Measurements from ENCODE around the gene PRPF8. TPM values are rescaled to one million over a fixed set of nuclear protein-coding genes. Genes with fewer than 3 reads are reported as not detected.

PRPF8 gene
- total RNA-seq, 1 donor from 2014 or later = 202 TPM

DNA sequence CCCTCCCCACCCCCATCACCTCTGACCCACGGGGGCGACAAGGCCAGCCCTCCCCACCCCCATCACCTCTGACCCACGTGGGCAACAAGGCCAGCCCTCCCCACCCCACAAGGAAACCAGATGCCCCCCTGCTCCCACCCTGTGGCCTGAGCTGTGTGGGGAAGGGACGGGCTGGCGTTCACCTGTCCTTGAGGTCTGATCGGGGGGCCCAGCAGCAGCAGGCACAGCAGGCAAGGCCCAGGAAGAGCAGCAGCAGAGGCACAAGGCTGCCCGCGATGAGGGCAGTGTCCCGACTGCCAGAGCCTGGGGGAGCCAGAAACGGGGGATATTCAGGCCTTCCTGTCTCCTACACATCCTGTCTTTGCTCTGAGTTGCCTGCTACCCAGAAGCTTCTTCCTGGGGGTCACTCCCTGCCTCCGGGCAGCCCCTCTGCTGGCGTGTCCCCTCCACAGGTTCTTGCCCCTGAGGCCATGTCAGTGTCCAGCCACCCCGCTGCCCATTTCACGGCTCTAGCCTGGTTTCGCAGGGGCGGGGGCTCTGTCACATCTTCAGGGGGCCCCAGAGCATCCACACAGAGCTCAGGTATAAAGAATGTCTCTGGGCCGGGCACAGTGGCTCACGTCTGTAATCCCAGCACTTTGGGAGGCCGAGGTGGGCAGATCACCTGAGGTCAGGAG is 45.9 kb downstream of the PRPF8 start:
- Histone ChIP-seq H3K79me2 (ENCODE audit: insufficient read depth, low read length) (no peaks in the 10 kb centered on the region), H3K27me3 (ENCODE audit: insufficient read depth, low read length) (no peaks in the 10 kb centered on the region), H2AFZ (ENCODE audit: low read depth, low read length) (no peak overlapping the region), H3K4me3 (ENCODE audit: insufficient read depth, low read depth, low read length) (no peak overlapping the region), H3K9ac (ENCODE audit: low read length) (no peak overlapping the region), H3K36me3 (ENCODE audit: insufficient read depth, low read length) (no peaks in the 10 kb centered on the region), H3K4me1 (ENCODE audit: insufficient read depth, low read length) (peaks cover 5% of the 10 kb centered on the region), H3K27ac (ENCODE audit: low read depth, low read length) (no peak overlapping the region), H3K9me3 (ENCODE audit: insufficient read depth, low read depth, low read length) (no peaks in the 10 kb centered on the region), H4K20me1 (ENCODE audit: insufficient read depth, low read length) (no peaks in the 10 kb centered on the region), H3K4me2 (ENCODE audit: low read length) (no peak overlapping the region)
- Mint-ChIP-seq H3K36me3 (ENCODE audit: low read depth, unreplicated experiment) (peaks cover 12% of the 10 kb centered on the region), H3K9me3 (ENCODE audit: unreplicated experiment) (no peaks in the 10 kb centered on the region), H3K27me3 (ENCODE audit: low read depth, unreplicated experiment) (peaks cover 4% of the 10 kb centered on the region), H3K4me3 (ENCODE audit: unreplicated experiment) (no peak overlapping the region), H3K4me1 (ENCODE audit: low read depth, unreplicated experiment) (peaks cover 3% of the 10 kb centered on the region), H3K27ac (ENCODE audit: unreplicated experiment) (peak overlapping the region; percentile 53)
- TF ChIP-seq EZH2 (IDR thresholded peaks at IDR 0.05; ENCODE audit: insufficient read depth, low read length) = no peak
- TF ChIP-seq, protein P1, sequence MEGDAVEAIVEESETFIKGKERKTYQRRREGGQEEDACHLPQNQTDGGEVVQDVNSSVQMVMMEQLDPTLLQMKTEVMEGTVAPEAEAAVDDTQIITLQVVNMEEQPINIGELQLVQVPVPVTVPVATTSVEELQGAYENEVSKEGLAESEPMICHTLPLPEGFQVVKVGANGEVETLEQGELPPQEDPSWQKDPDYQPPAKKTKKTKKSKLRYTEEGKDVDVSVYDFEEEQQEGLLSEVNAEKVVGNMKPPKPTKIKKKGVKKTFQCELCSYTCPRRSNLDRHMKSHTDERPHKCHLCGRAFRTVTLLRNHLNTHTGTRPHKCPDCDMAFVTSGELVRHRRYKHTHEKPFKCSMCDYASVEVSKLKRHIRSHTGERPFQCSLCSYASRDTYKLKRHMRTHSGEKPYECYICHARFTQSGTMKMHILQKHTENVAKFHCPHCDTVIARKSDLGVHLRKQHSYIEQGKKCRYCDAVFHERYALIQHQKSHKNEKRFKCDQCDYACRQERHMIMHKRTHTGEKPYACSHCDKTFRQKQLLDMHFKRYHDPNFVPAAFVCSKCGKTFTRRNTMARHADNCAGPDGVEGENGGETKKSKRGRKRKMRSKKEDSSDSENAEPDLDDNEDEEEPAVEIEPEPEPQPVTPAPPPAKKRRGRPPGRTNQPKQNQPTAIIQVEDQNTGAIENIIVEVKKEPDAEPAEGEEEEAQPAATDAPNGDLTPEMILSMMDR (IDR thresholded peaks at IDR 0.05; ENCODE audit: insufficient read depth, low read depth, low read length) = no peak
- FAIRE-seq (no peak), DNase-seq (ENCODE audit: low read depth) (no peak)

DNA sequence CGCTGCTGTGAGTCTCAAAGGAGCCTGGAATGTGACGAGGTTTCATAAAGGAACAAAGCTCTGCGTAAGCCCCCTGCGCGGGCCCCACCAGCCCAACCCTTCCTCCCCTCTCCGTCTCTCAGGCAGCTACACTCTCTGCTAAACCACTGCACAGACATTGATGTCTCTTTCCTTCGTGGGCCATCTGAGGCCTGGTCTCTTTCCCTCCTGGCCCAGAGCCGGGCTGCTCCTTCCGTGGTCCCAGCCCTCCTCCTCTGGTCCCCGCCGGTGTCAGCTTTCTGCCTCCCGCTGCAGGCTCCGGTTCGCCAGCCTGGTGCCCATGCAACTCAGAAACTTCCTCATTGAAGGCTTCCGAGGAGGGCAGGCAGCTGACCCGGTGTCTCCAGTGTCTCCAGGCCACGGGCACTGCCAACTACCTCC is 46.5 kb downstream of the PRPF8 start:
- H3K4me3 ChIP-seq (ENCODE audit: insufficient read depth, low read depth, low read length) = no peak overlapping the region
- H3K36me3 ChIP-seq (ENCODE audit: insufficient read depth, low read length) = no peaks in the 10 kb centered on the region
- FAIRE-seq (no peak), DNase-seq (ENCODE audit: low read depth) (no peak)
- no peak overlapping the region for H3K4me2 ChIP-seq (ENCODE audit: low read length)
- no peak overlapping the region for H3K9ac ChIP-seq (ENCODE audit: low read length)
- H4K20me1 ChIP-seq (ENCODE audit: insufficient read depth, low read length) = no peaks in the 10 kb centered on the region
- Mint-ChIP-seq H3K9me3 (ENCODE audit: unreplicated experiment) (no peaks in the 10 kb centered on the region), H3K4me3 (ENCODE audit: unreplicated experiment) (no peak overlapping the region), H3K36me3 (ENCODE audit: low read depth, unreplicated experiment) (peaks cover 12% of the 10 kb centered on the region), H3K27me3 (ENCODE audit: low read depth, unreplicated experiment) (peaks cover 4% of the 10 kb centered on the region), H3K4me1 (ENCODE audit: low read depth, unreplicated experiment) (peaks cover 3% of the 10 kb centered on the region), H3K27ac (ENCODE audit: unreplicated experiment) (no peak overlapping the region)
- TF ChIP-seq, protein P1 (IDR thresholded peaks at IDR 0.05; ENCODE audit: insufficient read depth, low read depth, low read length) = no peak
- no peak for TF ChIP-seq EZH2 (IDR thresholded peaks at IDR 0.05; ENCODE audit: insufficient read depth, low read length)
- H3K4me1 ChIP-seq (ENCODE audit: insufficient read depth, low read length) = no peaks in the 10 kb centered on the region
- H3K79me2 ChIP-seq (ENCODE audit: insufficient read depth, low read length) = no peaks in the 10 kb centered on the region
- no peaks in the 10 kb centered on the region for H3K9me3 ChIP-seq (ENCODE audit: insufficient read depth, low read depth, low read length)
- no peaks in the 10 kb centered on the region for H3K27me3 ChIP-seq (ENCODE audit: insufficient read depth, low read length)
- H3K27ac ChIP-seq (ENCODE audit: low read depth, low read length) = no peak overlapping the region
- no peak overlapping the region for H2AFZ ChIP-seq (ENCODE audit: low read depth, low read length)

DNA sequence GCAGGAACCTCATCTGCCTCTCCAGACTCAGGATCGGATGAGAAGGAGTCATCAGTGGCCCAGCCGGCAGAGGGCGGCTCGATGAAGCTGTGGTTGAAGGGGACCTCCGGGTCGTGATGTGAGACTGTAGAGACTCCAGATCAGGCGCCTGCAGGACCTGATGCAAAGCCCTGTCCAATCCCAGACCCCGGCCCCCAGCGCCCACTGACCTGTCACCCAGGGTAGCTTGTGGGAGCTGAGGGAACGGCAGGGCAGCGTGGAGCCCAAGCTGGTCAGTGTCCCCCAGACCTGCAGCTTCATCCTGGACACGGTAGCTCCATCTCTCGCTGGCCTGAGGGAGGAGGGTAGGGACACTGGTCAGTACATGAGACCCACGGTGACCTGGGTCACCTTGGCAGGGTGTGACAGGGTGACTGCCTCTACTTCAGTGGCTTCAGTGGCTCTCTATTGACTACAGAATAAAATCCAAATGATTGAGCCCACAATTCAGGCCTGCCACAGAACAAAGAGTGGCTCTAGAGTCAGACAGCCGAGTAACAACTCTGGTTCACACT is 47.9 kb downstream of the PRPF8 start:
- H3K4me1 Mint-ChIP-seq (ENCODE audit: low read depth, unreplicated experiment) = peaks cover 3% of the 10 kb centered on the region
- no peaks in the 10 kb centered on the region for H3K9me3 Mint-ChIP-seq (ENCODE audit: unreplicated experiment)
- TF ChIP-seq, protein P1 (IDR thresholded peaks at IDR 0.05; ENCODE audit: insufficient read depth, low read depth, low read length) = no peak
- no peak for TF ChIP-seq EZH2 (IDR thresholded peaks at IDR 0.05; ENCODE audit: insufficient read depth, low read length)
- DNase-seq (ENCODE audit: low read depth) (no peak), FAIRE-seq (no peak)
- Histone ChIP-seq H3K36me3 (ENCODE audit: insufficient read depth, low read length) (no peaks in the 10 kb centered on the region), H4K20me1 (ENCODE audit: insufficient read depth, low read length) (no peaks in the 10 kb centered on the region), H3K4me3 (ENCODE audit: insufficient read depth, low read depth, low read length) (no peak overlapping the region), H3K4me2 (ENCODE audit: low read length) (no peak overlapping the region), H3K27ac (ENCODE audit: low read depth, low read length) (no peak overlapping the region), H2AFZ (ENCODE audit: low read depth, low read length) (no peak overlapping the region), H3K27me3 (ENCODE audit: insufficient read depth, low read length) (no peaks in the 10 kb centered on the region), H3K79me2 (ENCODE audit: insufficient read depth, low read length) (no peaks in the 10 kb centered on the region), H3K9me3 (ENCODE audit: insufficient read depth, low read depth, low read length) (no peaks in the 10 kb centered on the region), H3K4me1 (ENCODE audit: insufficient read depth, low read length) (no peaks in the 10 kb centered on the region), H3K9ac (ENCODE audit: low read length) (no peak overlapping the region)
- peaks cover 4% of the 10 kb centered on the region for H3K27me3 Mint-ChIP-seq (ENCODE audit: low read depth, unreplicated experiment)
- H3K4me3 Mint-ChIP-seq (ENCODE audit: unreplicated experiment) = no peak overlapping the region
- H3K27ac Mint-ChIP-seq (ENCODE audit: unreplicated experiment) = no peak overlapping the region
- peaks cover 12% of the 10 kb centered on the region for H3K36me3 Mint-ChIP-seq (ENCODE audit: low read depth, unreplicated experiment)

All from astrocyte (in vitro differentiated cells and primary cell).